B cell (primary cell): ENCODE measurements around the gene LMO1. TPM values are rescaled to one million over a fixed set of nuclear protein-coding genes. Genes with fewer than 3 reads are reported as not detected.

ENCODE experiments used
- ATAC-seq: fragments of 200-7000 bp; cut with Tn5 transposase; one replicate; pipeline ENCODE4 v1.10.0; 2021; ENCODE audit warnings: low read depth, mild to moderate bottlenecking, moderate number of reproducible peaks, moderate library complexity
- CTCF ChIA-PET: fragments of 350-600 bp; sonication (Branson Sonifier 250); formaldehyde crosslinking; loops from one replicate; lab custom pipeline; 2021; ENCODE audit warnings: antibody characterized with exemption, inconsistent platforms; lab: Charles Lee
- POLR2A ChIA-PET: fragments of 350-600 bp; sonication (Branson Sonifier 250); formaldehyde crosslinking; loops from one replicate; lab custom pipeline; 2021; ENCODE audit warnings: antibody characterized with exemption; lab: Charles Lee
- DNase-seq: peaks from one replicate; pipeline ENCODE4 v3.0.0; 2013
- H2AFZ ChIP-seq: 2 replicates; pipeline ENCODE4 v1.6.1; 2012; ENCODE audit warnings: mild to moderate bottlenecking, low read depth, low read length; ENCODE audit not compliant: insufficient read depth, poor library complexity, severe bottlenecking
- H3K27ac ChIP-seq, 2 donors: 1 replicate in 1 of 2; 2 replicates in 1 of 2; pipeline ENCODE4 v1.5.1; 2012 to 2013; ENCODE audit warnings: low read length in 2 of 2, mild to moderate bottlenecking in 2 of 2, moderate library complexity in 1 of 2
- H3K27me3 ChIP-seq, 4 experiments: fragments of 200-600 bp in 1 of 4; sonication (generic) in 1 of 4; replicated peaks in 1 of 4; 1 replicate in 2 of 4; 2 replicates in 2 of 4; pipeline versions ENCODE4 v1.6.1 to v1.7.0; 2013 to 2016; ENCODE audit warnings: low read length in 3 of 4, mild to moderate bottlenecking in 2 of 4, mixed read lengths in 1 of 4, moderate library complexity in 1 of 4; ENCODE audit not compliant: insufficient read depth in 4 of 4, control insufficient read depth in 3 of 4; ENCODE audit errors: control extremely low read depth in 1 of 4
- H3K36me3 ChIP-seq, 2 experiments: replicated peaks in 1 of 2; 1 replicate in 1 of 2; 2 replicates in 1 of 2; pipeline versions ENCODE4 v1.6.1 to v1.7.1; 2013; ENCODE audit warnings: low read length in 1 of 2; ENCODE audit not compliant: insufficient read depth in 2 of 2, control insufficient read depth in 1 of 2; ENCODE audit errors: control extremely low read depth in 1 of 2, extremely low read depth in 1 of 2
- H3K4me1 ChIP-seq, 2 donors: fragments of 200-600 bp in 1 of 2; sonication (generic) in 1 of 2; 1 replicate in 1 of 2; 2 replicates in 1 of 2; pipeline versions ENCODE4 v1.5.1 to v1.6.1; 2013 to 2017; ENCODE audit warnings: low read length in 2 of 2; ENCODE audit not compliant: control insufficient read depth in 2 of 2, insufficient read depth in 2 of 2
- H3K4me2 ChIP-seq: replicated peaks from 2 replicates; pipeline ENCODE3; 2012; ENCODE audit warnings: mild to moderate bottlenecking, low read depth, low read length; ENCODE audit not compliant: poor library complexity, severe bottlenecking
- H3K4me3 ChIP-seq, 5 experiments: fragments of 200-600 bp in 1 of 5; sonication (generic) in 1 of 5; 1 replicate in 3 of 5; 2 replicates in 2 of 5; pipeline versions ENCODE4 v1.5.1 to v1.7.0; 2011 to 2016; ENCODE audit warnings: low read length in 4 of 5, mild to moderate bottlenecking in 4 of 5, low read depth in 2 of 5, control low read depth in 1 of 5, moderate library complexity in 1 of 5; ENCODE audit not compliant: insufficient read depth in 1 of 5; ENCODE audit errors: control extremely low read depth in 1 of 5, extremely low read depth in 1 of 5
- H3K79me2 ChIP-seq: fragments of 200-600 bp; sonication (generic); one replicate; pipeline ENCODE4 v1.6.0; 2016; ENCODE audit warnings: low read length; ENCODE audit not compliant: control insufficient read depth, insufficient read depth
- H3K9ac ChIP-seq: fragments of 200-600 bp; sonication (generic); 2 replicates; pipeline ENCODE4 v1.6.1; 2017; ENCODE audit warnings: mild to moderate bottlenecking, low read length, moderate library complexity
- H3K9me3 ChIP-seq, 3 donors: one replicate each; pipeline versions ENCODE4 v1.6.1 to v1.7.1; 2013; ENCODE audit warnings: low read length in 2 of 3; ENCODE audit not compliant: control insufficient read depth in 2 of 3, insufficient read depth in 1 of 3; ENCODE audit errors: control extremely low read depth in 1 of 3
- H4K20me1 ChIP-seq: 2 replicates; pipeline ENCODE4 v1.6.0; 2012; ENCODE audit warnings: mild to moderate bottlenecking, low read length; ENCODE audit not compliant: insufficient read depth, control insufficient read depth, poor library complexity, severe bottlenecking
- H3K27ac Mint-ChIP-seq: one replicate; pipeline ENCODE4 v1.8.0; 2021; ENCODE audit warnings: mixed read lengths
- H3K27me3 Mint-ChIP-seq: one replicate; pipeline ENCODE4 v1.8.0; 2021; ENCODE audit warnings: mixed read lengths
- H3K4me1 Mint-ChIP-seq: one replicate; pipeline ENCODE4 v1.8.0; 2021; ENCODE audit warnings: mixed read lengths
- H3K4me3 Mint-ChIP-seq: one replicate; pipeline ENCODE4 v1.8.0; 2021; ENCODE audit warnings: mixed read lengths
- H3K9me3 Mint-ChIP-seq: one replicate; pipeline ENCODE4 v1.8.0; 2022; ENCODE audit warnings: mixed read lengths; ENCODE audit not compliant: insufficient read depth
- CTCF ChIP-seq: fragments of 200-600 bp; IDR thresholded peaks from one replicate; pipeline ENCODE4 v1.8.0; 2022; ENCODE audit warnings: antibody characterized with exemption, mild to moderate bottlenecking
- EZH2 ChIP-seq: IDR thresholded peaks from 2 replicates; pipeline ENCODE4 v1.6.1; 2012; ENCODE audit warnings: borderline replicate concordance, low read depth, mild to moderate bottlenecking, moderate library complexity, low read length; ENCODE audit not compliant: insufficient read depth, poor library complexity, severe bottlenecking
- WGBS: methylation state at CpG from one replicate; pipeline ENCODE4 v1.1.5; 2013; ENCODE audit warnings: missing lambda C conversion rate; ENCODE audit not compliant: insufficient coverage; 5-methylcytosine and 5-hydroxymethylcytosine counted together
- intact Hi-C: fragments of 100-400 bp; cut with micrococcal nuclease; formaldehyde crosslinking; loops from one replicate; pipeline ENCODE4 v1.10.0; 2022
- polyA plus RNA-seq: library from polyadenylated mRNA; depleted of rRNA; stranded (reverse); fragments of >200 nt; gene quantifications from 2 replicates; pipeline ENCODE4 v1.2.3, GENCODE V29; 2012
- total RNA-seq, 2 donors: library from RNA; stranded (reverse); fragments of 120-200 nt in 1 of 2; gene quantifications; 1 replicate in 1 of 2; 2 replicates in 1 of 2; pipeline versions ENCODE4 v1.2.3 to v1.2.4, GENCODE V29; 2013 to 2022

LMO1 gene
- total and polyA plus RNA-seq, 2 donors (not counting 1 experiment from before 2014, with no cell fraction given): 0.22 TPM; not detected in 1

- H3K79me2 ChIP-seq: no peaks in the 10 kb centered on the region
- H3K9ac ChIP-seq: no peak overlapping the region
- no peak overlapping the region for H3K4me2 ChIP-seq
- peaks cover 0 to 10% (median 3%) of the 10 kb centered on the region in 4 experiments for H3K27me3 ChIP-seq
- ChIA-PET CTCF (no interaction called here), POLR2A (no interaction called here)
- no peaks in the 10 kb centered on the region for H4K20me1 ChIP-seq
- no peak overlapping the region for H3K27ac ChIP-seq
- no peaks in the 10 kb centered on the region for H3K36me3 ChIP-seq
- no peak overlapping the region for H3K4me3 ChIP-seq
- Mint-ChIP-seq H3K27me3 (peaks cover 18% of the 10 kb centered on the region), H3K9me3 (no peaks in the 10 kb centered on the region), H3K4me3 (no peak overlapping the region), H3K4me1 (no peaks in the 10 kb centered on the region), H3K27ac (no peak overlapping the region)
- WGBS: 95% methylated on average over 10 of the region's 10 CpGs
- no peak for DNase-seq
- no peak overlapping the region for H2AFZ ChIP-seq
- no peak for ATAC-seq
- TF ChIP-seq EZH2 (no peak), CTCF (no peak)
- no peaks in the 10 kb centered on the region for H3K9me3 ChIP-seq
- intact Hi-C loops: no loop called here
- H3K4me1 ChIP-seq: no peaks in the 10 kb centered on the region
These were observed 19.0 kb upstream of the LMO1 start for GRCh38 chr11:8282631-8283030.

GRCh38 chr11:8281266-8281665, 17.6 kb upstream of the LMO1 start:
- Histone ChIP-seq H3K4me1 (no peaks in the 10 kb centered on the region), H4K20me1 (no peaks in the 10 kb centered on the region), H3K36me3 (no peaks in the 10 kb centered on the region), H2AFZ (no peak overlapping the region), H3K9me3 (no peaks in the 10 kb centered on the region), H3K27ac (no peak overlapping the region), H3K4me3 (no peak overlapping the region), H3K27me3 (peaks cover 0 to 13% (median 3%) of the 10 kb centered on the region in 4 experiments), H3K79me2 (no peaks in the 10 kb centered on the region), H3K9ac (no peak overlapping the region), H3K4me2 (no peak overlapping the region)
- WGBS: 91% methylated on average over 1 of the region's 2 CpGs
- ChIA-PET POLR2A (no interaction called here), CTCF (no interaction called here)
- TF ChIP-seq CTCF (no peak), EZH2 (no peak)
- intact Hi-C loops: no loop called here
- H3K4me1 Mint-ChIP-seq: peaks cover 1% of the 10 kb centered on the region
- H3K27ac Mint-ChIP-seq: no peak overlapping the region
- DNase-seq: no peak
- peaks cover 22% of the 10 kb centered on the region for H3K27me3 Mint-ChIP-seq
- ATAC-seq: no peak
- no peak overlapping the region for H3K4me3 Mint-ChIP-seq
- H3K9me3 Mint-ChIP-seq: no peaks in the 10 kb centered on the region
